LHCN-M2 (cell line): Measurements from ENCODE around the gene ZEB1. TPM values are rescaled to one million over a fixed set of nuclear protein-coding genes. Genes with fewer than 3 reads are reported as not detected.
A peak's percentile ranks its signal among the peaks of the same experiment; 100 is the strongest.
"Not testable (repeated sequence)": the region's sequence is repeated elsewhere in the genome, so short reads cannot be mapped to it uniquely, and the experiment has no call there.

Source experiments
- DNase-seq: peaks from one replicate; pipeline ENCODE4 v3.0.0-alpha.2; 2012; ENCODE audit warnings: low read depth
- total RNA-seq: library from RNA; depleted of rRNA; stranded (reverse); fragments of >200 nt; gene quantifications from 2 replicates; pipeline ENCODE4 v1.2.3, GENCODE V29; 2014

The ZEB1 gene
- total RNA-seq, 1 experiment from 2014 or later = 83.5 TPM

DNA sequence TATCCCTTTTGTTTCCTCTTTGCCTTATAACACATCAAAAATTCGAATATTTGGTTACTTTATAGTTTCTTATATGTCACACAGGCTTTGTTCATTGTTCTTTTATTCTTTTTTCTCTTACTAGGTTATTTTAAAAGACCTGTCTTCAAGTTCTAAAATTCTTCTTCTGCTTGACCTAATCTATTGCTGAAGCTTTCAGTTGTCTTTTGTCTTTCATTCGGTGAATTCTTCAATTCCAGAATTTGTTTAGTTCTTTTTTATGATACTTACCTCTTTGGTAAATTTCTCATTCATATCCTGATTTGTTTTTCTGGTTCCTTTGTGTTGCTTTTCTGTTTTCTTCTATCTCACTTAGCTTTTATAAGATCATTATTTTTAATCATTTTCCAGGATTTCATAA lies 188.4 kb downstream of the ZEB1 start:
- DNase-seq = peak; percentile 17

DNA sequence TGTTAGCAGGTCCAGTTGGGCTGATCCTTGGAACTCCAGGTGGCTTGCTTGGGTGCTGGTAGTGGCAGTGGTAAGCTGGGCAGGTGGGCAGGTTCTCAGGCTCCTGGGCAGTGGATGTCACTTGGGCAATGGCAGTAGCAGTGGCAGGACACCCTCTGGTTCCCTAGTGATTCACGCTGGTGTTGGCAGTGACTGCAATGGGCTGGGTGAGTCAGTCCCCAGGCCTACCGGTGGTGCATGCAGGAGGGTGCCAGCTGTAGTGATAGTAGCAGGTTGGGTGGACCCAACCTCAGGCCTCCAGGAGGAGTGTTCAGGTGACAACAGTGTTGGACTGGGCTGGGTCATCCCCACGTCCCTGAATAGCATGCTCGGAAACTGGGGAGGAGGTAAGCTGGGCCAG lies 189.2 kb downstream of the ZEB1 start:
- DNase-seq = no peak

DNA sequence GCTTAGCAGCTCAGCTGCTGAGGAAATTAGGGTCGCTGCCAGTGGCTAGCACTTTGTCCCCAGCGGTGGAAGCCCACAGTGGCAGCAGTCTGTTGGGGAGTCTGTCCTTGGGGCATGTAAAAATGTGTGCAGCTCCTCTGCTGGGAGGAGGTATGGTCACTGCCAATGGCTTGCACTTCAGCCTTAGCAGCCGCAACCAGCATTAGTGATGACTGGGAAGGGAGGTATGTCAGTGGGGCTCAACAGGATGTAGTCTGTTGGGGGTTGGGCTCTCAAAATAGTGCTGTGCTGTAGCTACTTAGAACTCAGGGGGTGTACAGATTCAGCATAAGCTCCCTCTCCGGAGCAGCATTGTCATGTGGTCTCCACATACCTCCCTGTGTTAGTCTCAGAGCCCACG lies 189.9 kb downstream of the ZEB1 start:
- no peak for DNase-seq

DNA sequence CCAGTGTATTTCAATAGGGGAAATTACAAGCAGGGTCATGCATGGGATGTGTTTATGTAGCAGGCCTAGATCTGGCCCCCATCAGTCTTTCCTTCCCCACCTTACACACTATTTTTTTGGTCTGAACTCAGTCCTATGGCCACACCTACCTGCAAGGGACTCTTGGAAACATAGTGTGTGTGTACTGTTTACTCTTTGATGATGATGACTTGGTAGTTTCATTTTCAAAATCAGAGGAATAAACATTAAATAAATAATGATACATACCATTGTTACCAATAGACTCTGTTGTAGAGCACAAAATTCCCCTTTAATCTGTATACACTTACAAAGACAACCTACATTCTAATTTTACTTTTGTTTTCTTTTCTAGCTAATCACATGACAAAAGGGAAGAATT lies 191.0 kb downstream of the ZEB1 start:
- no peak for DNase-seq

DNA sequence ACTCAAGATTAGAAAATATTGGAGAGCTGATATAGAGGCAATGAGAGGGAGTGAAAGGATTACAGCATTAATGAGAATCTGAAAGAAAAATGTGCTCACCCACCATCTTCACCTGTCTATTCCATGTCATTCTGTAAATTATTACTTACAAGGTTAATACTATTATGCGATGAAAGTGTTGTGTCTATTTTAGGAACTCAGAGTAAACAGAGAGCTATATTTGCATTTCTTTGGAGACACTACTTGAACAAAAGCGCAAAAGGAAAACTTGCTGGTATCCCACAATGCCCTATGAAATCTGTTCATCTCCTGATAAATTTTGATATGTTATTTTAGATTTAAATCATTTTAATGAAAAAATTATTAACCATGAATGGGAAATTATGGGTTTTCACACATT lies 196.1 kb downstream of the ZEB1 start:
- no peak for DNase-seq

DNA sequence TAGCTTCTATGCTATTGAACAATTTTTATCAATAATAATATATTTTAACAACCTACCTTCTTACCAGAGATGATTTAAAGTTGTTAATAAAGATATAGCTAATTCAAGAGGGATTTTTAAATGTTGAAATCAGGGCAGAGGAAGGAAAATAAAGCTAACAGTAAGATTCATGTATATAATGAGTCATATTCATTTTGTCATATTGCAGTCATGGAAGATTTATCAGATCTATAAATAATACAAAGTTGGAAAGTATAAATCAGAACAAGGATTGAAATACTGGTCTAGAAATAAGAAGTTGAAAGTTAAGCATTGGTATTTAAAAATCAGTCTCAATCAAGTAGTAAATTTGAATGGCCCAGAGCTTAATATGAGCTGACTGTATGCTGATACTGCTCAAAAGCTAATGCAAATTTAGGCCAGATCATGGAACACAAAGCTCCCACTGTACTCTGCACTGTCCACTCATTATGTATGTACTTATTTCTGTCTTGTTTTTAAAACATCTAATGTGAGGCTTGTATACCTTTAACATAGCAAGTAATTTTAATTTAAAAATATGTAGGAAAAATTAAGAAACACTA lies 196.9 kb downstream of the ZEB1 start:
- peak; percentile 20 for DNase-seq

DNA sequence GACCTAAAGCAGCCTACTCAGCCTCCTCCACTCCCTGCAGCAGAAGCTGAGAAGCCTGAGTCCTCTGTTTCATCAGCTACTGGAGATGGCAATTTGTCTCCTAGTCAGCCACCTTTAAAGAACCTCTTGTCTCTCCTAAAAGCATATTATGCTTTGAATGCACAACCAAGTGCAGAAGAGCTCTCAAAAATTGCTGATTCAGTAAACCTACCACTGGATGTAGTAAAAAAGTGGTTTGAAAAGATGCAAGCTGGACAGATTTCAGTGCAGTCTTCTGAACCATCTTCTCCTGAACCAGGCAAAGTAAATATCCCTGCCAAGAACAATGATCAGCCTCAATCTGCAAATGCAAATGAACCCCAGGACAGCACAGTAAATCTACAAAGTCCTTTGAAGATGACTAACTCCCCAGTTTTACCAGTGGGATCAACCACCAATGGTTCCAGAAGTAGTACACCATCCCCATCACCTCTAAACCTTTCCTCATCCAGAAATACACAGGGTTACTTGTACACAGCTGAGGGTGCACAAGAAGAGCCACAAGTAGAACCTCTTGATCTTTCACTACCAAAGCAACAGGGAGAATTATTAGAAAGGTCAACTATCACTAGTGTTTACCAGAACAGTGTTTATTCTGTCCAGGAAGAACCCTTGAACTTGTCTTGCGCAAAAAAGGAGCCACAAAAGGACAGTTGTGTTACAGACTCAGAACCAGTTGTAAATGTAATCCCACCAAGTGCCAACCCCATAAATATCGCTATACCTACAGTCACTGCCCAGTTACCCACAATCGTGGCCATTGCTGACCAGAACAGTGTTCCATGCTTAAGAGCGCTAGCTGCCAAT lies 202.2 kb downstream of the ZEB1 start:
- no peak for DNase-seq

DNA sequence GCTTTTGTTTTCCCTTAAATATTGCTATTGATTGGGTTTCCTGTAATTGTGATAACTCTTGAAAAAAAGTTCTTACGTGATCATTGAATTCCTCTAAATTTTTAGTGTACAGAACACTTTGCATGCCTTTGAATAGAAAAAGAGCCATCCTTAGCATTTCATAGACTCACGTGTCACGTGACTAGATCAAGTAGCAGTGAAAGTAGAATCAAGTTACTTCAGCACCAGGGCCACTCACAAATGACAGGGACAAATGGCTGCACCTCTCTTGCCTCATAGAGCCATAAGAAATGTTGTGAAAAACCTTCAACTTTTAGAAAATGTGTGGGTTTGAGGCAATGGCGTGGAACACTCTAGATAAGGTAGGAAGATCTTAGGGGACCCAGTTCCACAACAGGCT lies 203.8 kb downstream of the ZEB1 start:
- DNase-seq = no peak

DNA sequence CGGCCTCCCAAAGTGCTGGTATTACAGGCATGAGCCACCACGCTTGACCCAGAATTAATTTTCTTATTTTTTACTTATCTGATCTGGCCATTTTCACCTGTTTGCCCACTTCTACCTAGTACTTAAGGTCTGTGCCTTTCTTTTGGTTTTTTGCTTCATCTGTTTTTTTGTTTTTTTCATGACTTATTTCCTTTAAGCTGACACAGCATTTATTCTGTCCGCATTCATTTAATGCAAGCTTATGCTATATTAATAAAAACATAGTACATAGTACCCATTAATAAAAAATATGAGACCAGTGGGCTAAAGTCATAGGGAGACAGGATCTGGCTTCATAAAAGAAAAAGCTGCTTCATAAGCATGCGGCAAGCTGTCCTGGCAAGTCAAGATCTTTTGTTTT lies 205.4 kb downstream of the ZEB1 start:
- no peak for DNase-seq

DNA sequence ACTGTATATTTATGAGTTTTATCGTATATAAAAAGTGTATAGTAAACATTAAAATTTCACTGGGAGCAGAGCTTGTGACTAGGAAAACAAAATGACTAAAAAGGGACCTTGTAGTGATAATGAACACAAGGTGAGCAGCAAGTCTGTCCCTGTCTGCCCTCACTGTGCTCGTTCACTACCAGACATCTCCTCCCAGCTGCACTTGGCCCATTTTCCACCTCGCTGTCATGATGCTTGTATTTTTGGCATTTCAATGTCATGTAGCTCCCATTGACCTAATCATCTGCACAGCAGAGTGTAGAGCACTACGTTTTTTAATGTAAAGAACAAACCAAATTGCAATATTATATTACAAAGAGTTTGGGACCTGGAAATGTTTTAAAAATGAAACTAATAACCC lies 207.2 kb downstream of the ZEB1 start:
- DNase-seq = no peak

DNA sequence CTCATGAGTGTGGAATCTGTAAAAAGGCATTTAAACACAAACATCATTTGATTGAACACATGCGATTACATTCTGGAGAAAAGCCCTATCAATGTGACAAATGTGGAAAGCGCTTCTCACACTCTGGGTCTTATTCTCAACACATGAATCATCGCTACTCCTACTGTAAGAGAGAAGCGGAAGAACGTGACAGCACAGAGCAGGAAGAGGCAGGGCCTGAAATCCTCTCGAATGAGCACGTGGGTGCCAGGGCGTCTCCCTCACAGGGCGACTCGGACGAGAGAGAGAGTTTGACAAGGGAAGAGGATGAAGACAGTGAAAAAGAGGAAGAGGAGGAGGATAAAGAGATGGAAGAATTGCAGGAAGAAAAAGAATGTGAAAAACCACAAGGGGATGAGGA lies 207.7 kb downstream of the ZEB1 start:
- peak; percentile 33 for DNase-seq

DNA sequence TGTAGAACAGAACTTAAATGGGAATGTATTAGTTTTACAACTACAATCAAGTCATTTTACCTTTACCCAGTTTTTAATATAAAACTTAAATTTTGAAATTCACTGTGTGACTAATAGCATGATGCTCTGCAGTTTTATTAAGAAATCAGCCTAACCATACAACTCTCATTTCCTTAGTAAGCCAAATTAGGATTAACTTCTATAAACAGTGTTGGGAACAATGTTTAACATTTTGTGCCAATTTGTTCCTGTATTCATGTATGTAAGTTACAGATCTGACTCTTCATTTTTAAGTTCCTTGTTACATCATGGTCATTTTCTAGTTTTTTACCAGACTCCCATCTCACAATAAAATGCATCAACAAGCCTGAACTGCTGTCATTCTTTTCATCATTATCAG lies 209.8 kb downstream of the ZEB1 start:
- no peak for DNase-seq

DNA sequence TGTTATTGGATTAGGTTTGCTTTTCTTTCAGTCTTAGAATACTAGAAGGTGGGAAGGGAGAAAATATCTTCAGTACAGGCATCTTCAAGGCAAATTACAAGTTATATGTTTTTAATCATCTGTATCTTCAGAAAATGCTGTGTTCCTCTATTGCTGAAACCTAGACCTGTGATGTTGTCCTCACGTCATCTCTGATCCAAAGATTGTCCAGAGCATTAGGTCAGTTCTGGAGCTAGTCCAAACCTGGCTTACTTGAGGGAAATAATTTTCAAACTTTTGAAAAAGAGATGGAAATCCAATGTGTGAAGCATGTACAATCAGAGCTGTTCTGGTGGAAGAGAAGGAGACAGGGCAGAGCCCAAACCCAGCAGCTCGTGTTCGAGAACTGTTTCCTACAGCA lies 217.3 kb downstream of the ZEB1 start:
- DNase-seq = no peak

DNA sequence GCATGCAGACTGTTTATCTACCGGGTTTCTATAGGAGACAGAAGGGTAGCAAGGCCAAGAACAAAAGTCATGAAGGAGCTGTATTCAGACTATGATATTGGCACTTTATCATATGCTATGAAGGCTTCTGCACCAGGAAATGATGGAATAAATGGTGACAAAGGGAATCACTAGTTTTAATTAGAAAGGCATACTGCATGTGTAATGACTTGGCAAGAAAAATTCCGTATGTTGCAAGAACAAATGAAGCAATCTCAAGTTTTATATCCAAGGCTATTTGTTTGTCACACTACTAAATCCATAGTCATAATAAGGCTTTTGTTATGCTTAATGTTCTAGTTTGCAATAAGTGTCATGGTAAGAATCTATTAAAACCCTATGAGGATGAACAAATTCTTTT lies 230.9 kb downstream of the ZEB1 start:
- DNase-seq = no peak

DNA sequence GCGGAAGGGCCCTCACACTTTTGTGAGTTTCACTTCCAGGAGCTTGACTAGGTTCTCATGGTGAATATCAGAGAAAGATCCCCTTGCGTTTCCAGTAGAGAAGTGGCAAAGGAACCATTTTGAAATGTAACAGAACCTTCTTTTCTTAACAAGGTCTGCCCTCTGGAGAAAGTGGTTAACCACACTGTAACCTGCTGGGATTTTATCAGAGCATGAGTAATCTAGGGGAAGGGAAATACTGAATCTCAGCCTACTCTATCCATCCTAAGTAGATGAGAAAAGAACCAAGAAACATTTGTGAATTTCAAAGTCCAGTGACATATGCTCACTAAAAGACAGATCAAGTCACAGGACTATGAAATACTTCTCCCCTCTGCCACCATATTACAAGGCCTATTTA lies 235.5 kb downstream of the ZEB1 start:
- peak; percentile 89 for DNase-seq

DNA sequence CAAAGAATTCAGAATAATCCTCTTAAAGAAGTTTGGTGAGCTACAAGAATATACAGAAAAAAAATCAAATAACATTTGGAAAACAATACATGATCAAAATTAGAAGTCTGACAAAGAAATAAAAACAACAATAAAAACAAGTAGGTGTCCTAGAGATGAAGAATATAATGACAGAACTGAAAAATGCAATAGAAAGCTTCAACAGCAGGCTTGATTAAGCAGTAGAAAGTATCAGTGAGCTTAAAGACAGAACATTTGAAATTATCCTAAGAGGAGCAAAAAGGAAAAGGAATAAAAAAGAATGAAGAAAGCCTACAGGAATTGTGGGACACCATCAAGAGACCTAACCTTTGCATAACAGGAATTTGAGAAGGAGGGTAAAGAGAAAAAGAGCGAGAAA lies 238.8 kb downstream of the ZEB1 start:
- no peak for DNase-seq

DNA sequence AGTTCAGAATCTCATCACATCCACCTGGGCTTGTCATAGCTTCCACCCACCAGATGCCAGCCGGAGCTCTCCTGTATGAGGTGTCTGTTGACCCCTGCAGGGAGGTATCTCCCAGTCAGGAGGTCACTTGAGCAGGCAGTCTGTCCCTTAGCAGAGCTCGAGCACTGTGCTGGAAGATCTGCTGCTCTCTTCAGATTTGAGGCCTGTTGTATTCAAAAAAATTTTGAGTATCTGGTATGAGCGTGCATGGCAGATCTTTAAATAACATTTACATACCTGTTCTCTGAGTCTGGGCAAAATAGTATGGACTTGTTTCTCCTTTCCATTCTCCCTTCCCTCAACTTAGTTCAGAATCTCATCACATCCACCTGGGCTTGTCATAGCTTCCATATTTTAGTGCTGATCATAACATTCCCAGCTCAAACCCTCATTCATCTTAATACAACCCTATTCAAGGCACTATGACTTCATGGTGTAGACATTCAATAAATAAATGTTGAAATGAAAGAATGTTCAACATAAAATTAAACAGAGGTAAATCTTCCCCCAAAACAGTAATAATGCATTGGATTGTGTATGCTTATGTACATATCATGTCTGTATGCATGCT lies 249.3 kb downstream of the ZEB1 start:
- not testable (repeated sequence) for DNase-seq

DNA sequence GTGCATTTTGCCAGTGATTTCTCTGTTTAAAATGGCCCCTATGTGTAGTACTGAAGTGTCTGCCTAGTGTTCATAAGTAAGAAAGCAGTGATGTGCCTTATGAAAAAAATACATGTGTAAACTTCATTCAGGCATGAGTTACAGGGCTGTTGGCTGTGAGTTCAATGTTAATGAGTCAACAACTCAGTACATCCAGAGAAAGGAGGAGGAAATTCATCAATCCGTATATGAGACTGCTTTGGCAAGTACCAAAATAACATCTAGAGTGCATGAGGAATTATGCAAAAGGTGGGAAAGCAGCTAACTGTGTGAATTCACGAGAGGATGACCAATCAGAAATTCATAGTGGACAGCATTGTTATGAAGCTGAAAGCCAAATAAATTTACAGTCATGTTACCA lies 255.6 kb downstream of the ZEB1 start:
- DNase-seq = no peak

DNA sequence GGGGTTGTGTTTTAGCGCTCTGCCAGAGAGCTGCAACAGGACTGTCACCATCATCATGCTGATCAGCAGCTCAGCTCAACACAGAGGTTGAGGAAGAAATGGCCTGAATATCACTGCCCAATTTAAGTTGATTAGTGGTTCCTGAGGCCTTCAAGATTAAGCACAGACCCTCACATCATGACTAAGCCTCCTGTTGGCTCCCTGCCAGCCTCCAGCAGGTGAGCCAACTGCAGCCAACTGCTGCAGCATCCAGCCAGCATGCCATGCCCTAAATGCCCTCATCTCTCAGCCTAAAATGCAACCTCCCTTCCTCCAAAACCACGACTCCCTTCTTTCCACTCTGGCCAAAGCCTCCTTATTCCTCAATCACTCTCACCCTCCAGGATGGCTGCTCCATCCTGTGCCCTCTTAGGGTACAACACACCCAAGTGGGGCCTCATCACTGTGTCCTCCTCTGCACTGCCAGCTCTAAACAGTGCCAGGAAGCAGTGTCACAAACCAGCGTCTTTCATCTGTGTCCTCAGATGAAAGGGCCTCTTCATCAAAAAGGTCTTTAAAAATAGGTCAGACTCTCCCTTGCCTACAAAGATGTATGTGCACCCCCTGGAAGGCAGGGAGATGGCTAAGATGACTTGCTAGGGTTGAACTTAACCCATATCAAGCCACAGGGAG lies 259.3 kb downstream of the ZEB1 start:
- DNase-seq = no peak

DNA sequence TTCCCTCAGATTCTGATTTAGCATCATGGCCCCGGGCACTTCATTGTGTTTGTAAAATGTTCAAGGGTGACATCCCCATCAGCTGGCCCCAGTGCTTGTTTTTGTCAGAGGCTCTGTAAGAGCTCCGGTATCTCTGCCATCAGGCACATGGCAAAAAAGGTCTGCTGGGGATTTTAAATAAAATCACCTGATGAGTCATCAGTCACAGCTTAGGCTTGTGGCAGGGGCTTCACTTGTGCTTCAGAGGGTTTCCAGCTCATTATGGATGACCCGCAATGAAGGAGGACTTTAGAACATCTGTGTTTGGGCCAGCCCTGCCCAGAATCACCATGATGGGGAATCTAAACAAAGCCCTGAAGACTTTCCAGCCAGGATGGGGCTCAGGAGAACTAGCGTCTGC lies 259.9 kb downstream of the ZEB1 start:
- DNase-seq = no peak
